ELR (cell line): Measurements from ENCODE around the gene TCF7.

Experiments used
- DNase-seq: peaks from one replicate; pipeline ENCODE4 v3.0.0-alpha.2; 2015; ENCODE audit warnings: low read depth

Gene TCF7

DNA sequence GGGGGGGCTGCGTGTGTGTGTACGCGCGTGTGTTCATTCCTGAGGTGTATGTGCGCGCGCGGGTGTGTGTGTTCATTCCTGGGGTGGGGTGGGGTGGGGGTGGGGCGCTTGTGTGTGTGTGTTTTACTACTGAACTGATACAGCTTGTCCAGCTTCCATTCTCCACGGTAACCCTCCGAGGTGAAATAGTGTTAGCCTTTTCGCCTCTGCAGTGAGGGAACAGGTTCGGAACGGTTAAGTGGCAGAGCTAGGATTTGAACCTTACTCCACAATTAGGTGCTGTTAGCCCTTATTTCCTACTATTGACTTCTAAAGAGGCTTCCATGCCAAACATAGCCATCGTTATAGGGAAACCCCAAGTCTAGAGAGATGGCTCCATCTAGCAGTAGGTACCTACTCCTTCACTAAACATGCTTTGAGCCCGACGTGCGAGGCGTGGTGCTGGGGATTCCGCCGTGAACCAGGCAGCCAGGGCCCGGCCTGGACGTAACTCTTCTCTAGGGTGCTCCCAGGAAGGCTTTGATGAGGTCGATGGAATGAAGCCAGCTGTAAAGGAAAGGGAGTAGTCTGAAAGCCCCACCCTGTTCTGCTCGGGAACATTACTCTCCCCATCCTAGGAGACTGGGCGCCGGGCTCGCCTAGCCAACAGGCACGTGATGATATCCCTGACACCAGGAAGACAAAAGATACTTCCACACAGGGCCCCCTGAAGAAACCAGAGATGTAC lies 63.1 kb downstream of the TCF7 start:
- DNase-seq: peak; percentile 34

DNA sequence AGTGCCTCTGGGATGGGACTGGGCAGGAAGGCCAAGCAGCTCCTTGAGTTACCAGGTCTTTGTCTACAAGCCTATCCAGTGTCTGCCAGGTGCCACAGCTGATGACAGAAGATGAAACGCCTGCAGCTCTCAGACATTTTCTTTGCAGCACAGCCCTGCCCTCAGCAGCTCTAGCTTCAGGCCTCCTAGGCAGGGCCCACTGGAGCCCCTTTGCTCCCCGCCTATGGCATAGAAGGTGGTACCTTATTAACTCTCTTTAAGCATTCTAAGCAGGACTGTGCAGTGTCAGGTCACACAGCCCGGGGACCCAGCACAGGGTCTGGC lies 63.6 kb downstream of the TCF7 start:
- DNase-seq: no peak

- DNase-seq: no peak
These were observed 69.0 kb downstream of the TCF7 start for GRCh38 chr5:134183481-134183880.

- DNase-seq: peak; percentile 76
These were observed 70.0 kb downstream of the TCF7 start for GRCh38 chr5:134184155-134185135.

DNA sequence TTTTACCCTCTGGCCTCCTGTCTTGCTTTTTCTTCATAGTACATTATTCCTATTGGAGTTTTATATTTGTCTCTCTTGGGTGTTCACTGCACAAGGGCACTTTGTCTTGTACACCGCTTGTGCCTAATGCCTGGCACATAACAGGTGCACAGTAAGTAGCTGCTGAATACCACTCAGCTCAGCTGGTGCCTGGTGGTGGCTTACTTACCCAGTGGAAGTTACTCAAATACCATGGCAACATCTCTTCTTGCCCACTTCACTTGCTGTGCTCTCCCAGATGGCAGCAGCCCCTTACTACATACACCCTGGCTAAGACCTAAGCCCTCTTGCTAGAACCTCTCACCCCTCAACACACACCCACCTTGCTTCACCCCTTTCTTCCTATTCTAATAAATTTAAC lies 73.6 kb downstream of the TCF7 start:
- DNase-seq: no peak

- DNase-seq: no peak
These were observed 74.5 kb downstream of the TCF7 start for GRCh38 chr5:134189031-134189430.

GRCh38 chr5:134195666-134196065 lies 81.2 kb downstream of the TCF7 start:
- no peak for DNase-seq
